ENCODE measurements around the gene KRT16.

The KRT16 gene

DNA sequence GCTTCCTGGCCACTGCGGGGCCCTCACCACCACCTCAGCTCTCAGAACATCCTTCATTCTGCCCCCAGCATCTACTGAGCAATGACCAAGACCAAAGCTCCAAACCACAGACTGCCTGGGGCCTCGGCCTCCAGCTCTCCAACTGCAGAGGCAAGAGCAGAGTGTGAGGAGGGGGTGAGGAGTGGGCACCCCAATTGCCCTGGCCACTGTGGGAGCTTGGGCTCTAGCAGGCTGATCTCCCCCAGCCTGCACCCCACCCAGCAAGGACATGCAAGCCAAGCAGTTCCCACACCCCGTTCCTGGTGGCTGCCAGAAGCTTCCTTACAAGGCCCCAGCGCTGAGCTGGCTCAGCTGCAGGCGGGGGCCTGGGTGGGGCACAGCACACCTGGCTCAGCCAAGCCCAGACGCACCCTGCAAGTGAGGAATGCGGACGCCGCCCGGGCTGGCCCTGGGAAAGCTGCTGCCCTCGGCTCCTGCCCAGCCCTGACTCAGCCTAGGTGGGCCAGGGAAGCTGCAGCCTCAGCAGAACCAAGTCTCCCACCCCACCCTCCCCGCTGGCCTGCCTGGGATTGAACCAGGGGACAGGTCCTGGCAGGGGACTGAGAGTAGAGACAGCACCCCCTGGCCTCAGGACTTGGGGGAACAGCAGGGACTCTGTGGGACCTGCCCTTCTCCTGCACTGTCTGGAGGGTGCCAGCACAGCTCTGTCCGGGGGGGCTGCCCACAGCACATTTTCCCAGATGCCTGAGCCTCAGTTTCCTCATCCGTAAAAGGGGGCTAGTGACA is 41.5 kb upstream of the KRT16 start:
- peak; percentile 92 for TF ChIP-seq ZBTB7A (IDR thresholded peaks at IDR 0.05; ENCODE audit: low read depth)
- TF ChIP-seq TCF12 (IDR thresholded peaks at IDR 0.05; ENCODE audit: low read depth) = peak; percentile 97
- TF ChIP-seq NFIC (IDR thresholded peaks at IDR 0.05) = peak; percentile 87
- TF ChIP-seq YY1 (IDR thresholded peaks at IDR 0.05; ENCODE audit: low read depth) = no peak
- no peak for TF ChIP-seq RAD21 (IDR thresholded peaks at IDR 0.05; ENCODE audit: low read depth)
- peak; percentile 89 for TF ChIP-seq FOXM1 (IDR thresholded peaks at IDR 0.05; ENCODE audit: borderline replicate concordance, low read depth)
- TF ChIP-seq, protein P1, sequence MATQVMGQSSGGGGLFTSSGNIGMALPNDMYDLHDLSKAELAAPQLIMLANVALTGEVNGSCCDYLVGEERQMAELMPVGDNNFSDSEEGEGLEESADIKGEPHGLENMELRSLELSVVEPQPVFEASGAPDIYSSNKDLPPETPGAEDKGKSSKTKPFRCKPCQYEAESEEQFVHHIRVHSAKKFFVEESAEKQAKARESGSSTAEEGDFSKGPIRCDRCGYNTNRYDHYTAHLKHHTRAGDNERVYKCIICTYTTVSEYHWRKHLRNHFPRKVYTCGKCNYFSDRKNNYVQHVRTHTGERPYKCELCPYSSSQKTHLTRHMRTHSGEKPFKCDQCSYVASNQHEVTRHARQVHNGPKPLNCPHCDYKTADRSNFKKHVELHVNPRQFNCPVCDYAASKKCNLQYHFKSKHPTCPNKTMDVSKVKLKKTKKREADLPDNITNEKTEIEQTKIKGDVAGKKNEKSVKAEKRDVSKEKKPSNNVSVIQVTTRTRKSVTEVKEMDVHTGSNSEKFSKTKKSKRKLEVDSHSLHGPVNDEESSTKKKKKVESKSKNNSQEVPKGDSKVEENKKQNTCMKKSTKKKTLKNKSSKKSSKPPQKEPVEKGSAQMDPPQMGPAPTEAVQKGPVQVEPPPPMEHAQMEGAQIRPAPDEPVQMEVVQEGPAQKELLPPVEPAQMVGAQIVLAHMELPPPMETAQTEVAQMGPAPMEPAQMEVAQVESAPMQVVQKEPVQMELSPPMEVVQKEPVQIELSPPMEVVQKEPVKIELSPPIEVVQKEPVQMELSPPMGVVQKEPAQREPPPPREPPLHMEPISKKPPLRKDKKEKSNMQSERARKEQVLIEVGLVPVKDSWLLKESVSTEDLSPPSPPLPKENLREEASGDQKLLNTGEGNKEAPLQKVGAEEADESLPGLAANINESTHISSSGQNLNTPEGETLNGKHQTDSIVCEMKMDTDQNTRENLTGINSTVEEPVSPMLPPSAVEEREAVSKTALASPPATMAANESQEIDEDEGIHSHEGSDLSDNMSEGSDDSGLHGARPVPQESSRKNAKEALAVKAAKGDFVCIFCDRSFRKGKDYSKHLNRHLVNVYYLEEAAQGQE (IDR thresholded peaks at IDR 0.05; ENCODE audit: low read depth) = no peak
- no peak for TF ChIP-seq TAF1 (IDR thresholded peaks at IDR 0.05; ENCODE audit: low read depth)
- TF ChIP-seq, protein P2, sequence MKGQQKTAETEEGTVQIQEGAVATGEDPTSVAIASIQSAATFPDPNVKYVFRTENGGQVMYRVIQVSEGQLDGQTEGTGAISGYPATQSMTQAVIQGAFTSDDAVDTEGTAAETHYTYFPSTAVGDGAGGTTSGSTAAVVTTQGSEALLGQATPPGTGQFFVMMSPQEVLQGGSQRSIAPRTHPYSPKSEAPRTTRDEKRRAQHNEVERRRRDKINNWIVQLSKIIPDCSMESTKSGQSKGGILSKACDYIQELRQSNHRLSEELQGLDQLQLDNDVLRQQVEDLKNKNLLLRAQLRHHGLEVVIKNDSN (IDR thresholded peaks at IDR 0.05) = no peak
- TF ChIP-seq TEAD4 (IDR thresholded peaks at IDR 0.05) = peak; percentile 85
- no peak for TF ChIP-seq EGR1 (IDR thresholded peaks at IDR 0.05)
- TF ChIP-seq, protein P3, sequence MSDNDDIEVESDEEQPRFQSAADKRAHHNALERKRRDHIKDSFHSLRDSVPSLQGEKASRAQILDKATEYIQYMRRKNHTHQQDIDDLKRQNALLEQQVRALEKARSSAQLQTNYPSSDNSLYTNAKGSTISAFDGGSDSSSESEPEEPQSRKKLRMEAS (IDR thresholded peaks at IDR 0.05) = peak; percentile 45; the same call in 1 of the 2 replicates
- peak; percentile 89; the same call in 1 of the 2 replicates for TF ChIP-seq EP300 (IDR thresholded peaks at IDR 0.05; ENCODE audit: borderline replicate concordance)
- no peak; the same call in 1 of the 2 replicates for TF ChIP-seq CEBPB (IDR thresholded peaks at IDR 0.05)
- TF ChIP-seq CREB1 (IDR thresholded peaks at IDR 0.05; ENCODE audit: low read depth) = no peak

DNA sequence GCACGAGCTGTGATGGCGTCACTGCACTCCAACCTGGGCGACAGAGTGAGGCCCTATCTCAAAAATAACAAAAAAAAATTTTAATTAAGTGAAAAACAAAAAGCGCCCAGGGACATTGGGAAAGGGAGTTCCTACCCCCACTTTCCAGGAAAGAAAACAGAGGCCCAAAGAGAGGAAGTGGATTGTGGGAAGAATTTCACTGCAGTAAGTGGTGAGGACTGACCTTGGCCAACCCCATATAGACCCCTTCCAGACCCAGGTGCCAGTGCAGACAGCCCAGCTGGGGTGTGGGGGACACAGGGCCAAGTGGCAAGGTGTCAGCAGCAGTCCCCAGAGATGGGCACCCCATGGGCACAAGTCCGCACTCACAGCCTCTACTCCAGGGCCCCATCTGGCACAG is 40.9 kb upstream of the KRT16 start:
- TF ChIP-seq, protein P1 (IDR thresholded peaks at IDR 0.05; ENCODE audit: low read depth) = no peak
- TF ChIP-seq NFIC (IDR thresholded peaks at IDR 0.05) = no peak
- TF ChIP-seq, protein P3 (IDR thresholded peaks at IDR 0.05) = no peak
- TF ChIP-seq FOXM1 (IDR thresholded peaks at IDR 0.05; ENCODE audit: borderline replicate concordance, low read depth) = no peak
- TF ChIP-seq RAD21 (IDR thresholded peaks at IDR 0.05; ENCODE audit: low read depth) = no peak
- no peak for TF ChIP-seq CEBPB (IDR thresholded peaks at IDR 0.05)
- no peak for TF ChIP-seq TEAD4 (IDR thresholded peaks at IDR 0.05)
- no peak for TF ChIP-seq TCF12 (IDR thresholded peaks at IDR 0.05; ENCODE audit: low read depth)
- TF ChIP-seq, protein P2 (IDR thresholded peaks at IDR 0.05) = no peak
- TF ChIP-seq EP300 (IDR thresholded peaks at IDR 0.05; ENCODE audit: borderline replicate concordance) = no peak
- TF ChIP-seq ZBTB7A (IDR thresholded peaks at IDR 0.05; ENCODE audit: low read depth) = no peak
- TF ChIP-seq EGR1 (IDR thresholded peaks at IDR 0.05) = no peak
- no peak for TF ChIP-seq TAF1 (IDR thresholded peaks at IDR 0.05; ENCODE audit: low read depth)

DNA sequence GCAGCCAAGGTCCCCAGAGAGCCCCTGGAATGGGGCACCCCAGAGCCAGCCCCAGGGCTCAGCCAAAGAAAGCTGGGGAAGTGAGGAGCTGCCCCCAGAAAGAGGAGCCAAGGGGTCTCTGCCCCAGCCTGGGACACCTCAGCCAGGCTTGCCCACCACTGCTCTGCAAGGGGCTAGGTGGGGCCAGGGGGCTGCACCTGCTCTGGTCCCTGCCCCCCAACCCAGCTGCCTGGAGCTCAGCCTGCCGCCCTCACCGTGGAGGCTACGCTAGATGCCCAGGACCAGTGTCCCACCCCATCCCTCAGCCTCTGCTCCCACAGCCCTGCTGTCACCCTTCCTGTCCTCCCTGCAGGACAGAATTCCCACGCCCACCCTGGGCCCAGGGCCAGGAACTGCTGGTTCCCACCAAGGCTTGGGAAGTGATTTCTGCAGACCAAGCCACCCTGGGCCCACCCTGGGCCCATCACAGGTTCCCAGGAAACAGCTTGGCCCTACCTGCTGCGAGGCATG is 39.9 kb upstream of the KRT16 start:
- TF ChIP-seq YY1 (IDR thresholded peaks at IDR 0.05; ENCODE audit: low read depth) (no peak), TEAD4 (IDR thresholded peaks at IDR 0.05) (0 out of 2 replicates have a peak, but pooled peaks have one; percentile 15), CEBPB (IDR thresholded peaks at IDR 0.05) (no peak), TCF12 (IDR thresholded peaks at IDR 0.05; ENCODE audit: low read depth) (peak; percentile 70), TAF1 (IDR thresholded peaks at IDR 0.05; ENCODE audit: low read depth) (no peak), ZBTB7A (IDR thresholded peaks at IDR 0.05; ENCODE audit: low read depth) (no peak), NFIC (IDR thresholded peaks at IDR 0.05) (peak; percentile 63; the same call in 1 of the 2 replicates), EP300 (IDR thresholded peaks at IDR 0.05; ENCODE audit: borderline replicate concordance) (peak; percentile 70)
- TF ChIP-seq, protein P2 (IDR thresholded peaks at IDR 0.05) = no peak
- TF ChIP-seq, protein P3 (IDR thresholded peaks at IDR 0.05) = no peak
- TF ChIP-seq, protein P1 (IDR thresholded peaks at IDR 0.05; ENCODE audit: low read depth) = no peak
